Measurements from ENCODE around the gene AK3.

Gene AK3

GRCh38 chr9:4691795-4692194, 49.2 kb downstream of the AK3 start:
- Histone ChIP-seq H3K36me3 (ENCODE audit: control insufficient read depth, insufficient read depth, low read length) (no peaks in the 10 kb centered on the region), H3K9me3 (ENCODE audit: control insufficient read depth, insufficient read depth, low read length) (no peaks in the 10 kb centered on the region), H3K4me1 (ENCODE audit: control insufficient read depth, insufficient read depth, low read length) (no peaks in the 10 kb centered on the region), H3K4me3 (ENCODE audit: low read depth, low read length) (no peak overlapping the region), H3K9ac (ENCODE audit: low read depth, low read length) (no peak overlapping the region), H3K27me3 (ENCODE audit: control insufficient read depth, insufficient read depth, low read length) (no peaks in the 10 kb centered on the region)

DNA sequence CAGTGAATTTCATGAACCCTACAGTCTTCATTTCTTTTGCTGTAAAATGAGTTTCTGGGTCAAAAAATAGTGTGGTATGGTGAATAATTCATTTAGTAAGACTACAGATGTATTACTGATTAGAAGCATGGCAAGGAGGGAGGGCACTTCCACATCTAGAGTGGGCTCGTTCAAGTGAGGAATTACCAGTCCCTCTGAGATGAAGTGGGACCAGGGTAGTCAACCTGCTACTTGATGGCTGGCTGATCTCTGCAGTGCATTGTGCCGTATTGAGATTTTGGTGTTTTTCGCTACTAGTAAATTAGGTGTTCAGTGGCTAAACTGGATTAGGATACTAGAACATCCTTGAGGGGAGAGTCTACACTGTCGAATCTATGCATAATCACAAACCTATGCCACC, 50.9 kb downstream of the AK3 start:
- H3K4me1 ChIP-seq (ENCODE audit: control insufficient read depth, insufficient read depth, low read length) = no peaks in the 10 kb centered on the region
- no peak overlapping the region for H3K9ac ChIP-seq (ENCODE audit: low read depth, low read length)
- no peaks in the 10 kb centered on the region for H3K27me3 ChIP-seq (ENCODE audit: control insufficient read depth, insufficient read depth, low read length)
- H3K9me3 ChIP-seq (ENCODE audit: control insufficient read depth, insufficient read depth, low read length) = no peaks in the 10 kb centered on the region
- H3K36me3 ChIP-seq (ENCODE audit: control insufficient read depth, insufficient read depth, low read length) = no peaks in the 10 kb centered on the region
- H3K4me3 ChIP-seq (ENCODE audit: low read depth, low read length) = no peak overlapping the region

DNA sequence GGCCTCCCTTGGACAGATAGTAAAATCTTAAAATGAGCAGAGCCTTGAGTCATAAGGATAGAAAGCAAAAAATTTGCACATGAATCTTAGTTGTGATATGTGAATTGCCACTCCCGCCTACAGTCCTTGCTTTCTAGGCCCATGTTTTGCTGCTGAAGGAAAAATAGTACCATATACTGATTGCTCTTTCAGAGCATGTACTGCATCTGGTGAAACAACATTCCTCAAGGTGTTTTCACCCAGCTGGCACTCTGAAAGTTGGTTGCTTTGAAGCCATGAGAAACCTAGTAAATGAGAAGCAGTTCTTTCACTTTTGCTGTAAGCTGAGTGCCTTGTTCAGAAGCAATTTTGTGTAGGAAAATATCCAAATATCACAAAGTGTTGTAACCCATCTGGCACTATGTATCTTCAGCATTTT, 51.3 kb downstream of the AK3 start:
- Histone ChIP-seq H3K4me1 (ENCODE audit: control insufficient read depth, insufficient read depth, low read length) (no peaks in the 10 kb centered on the region), H3K9me3 (ENCODE audit: control insufficient read depth, insufficient read depth, low read length) (no peaks in the 10 kb centered on the region), H3K4me3 (ENCODE audit: low read depth, low read length) (no peak overlapping the region), H3K27me3 (ENCODE audit: control insufficient read depth, insufficient read depth, low read length) (no peaks in the 10 kb centered on the region), H3K9ac (ENCODE audit: low read depth, low read length) (no peak overlapping the region), H3K36me3 (ENCODE audit: control insufficient read depth, insufficient read depth, low read length) (no peaks in the 10 kb centered on the region)

- Histone ChIP-seq H3K9me3 (ENCODE audit: control insufficient read depth, insufficient read depth, low read length) (no peaks in the 10 kb centered on the region), H3K4me1 (ENCODE audit: control insufficient read depth, insufficient read depth, low read length) (no peaks in the 10 kb centered on the region), H3K36me3 (ENCODE audit: control insufficient read depth, insufficient read depth, low read length) (no peaks in the 10 kb centered on the region), H3K9ac (ENCODE audit: low read depth, low read length) (no peak overlapping the region), H3K4me3 (ENCODE audit: low read depth, low read length) (no peak overlapping the region), H3K27me3 (ENCODE audit: control insufficient read depth, insufficient read depth, low read length) (no peaks in the 10 kb centered on the region)
These were observed 52.0 kb downstream of the AK3 start for GRCh38 chr9:4689021-4689420.

- no peaks in the 10 kb centered on the region for H3K27me3 ChIP-seq (ENCODE audit: control insufficient read depth, insufficient read depth, low read length)
- H3K9me3 ChIP-seq (ENCODE audit: control insufficient read depth, insufficient read depth, low read length) = no peaks in the 10 kb centered on the region
- no peaks in the 10 kb centered on the region for H3K36me3 ChIP-seq (ENCODE audit: control insufficient read depth, insufficient read depth, low read length)
- H3K9ac ChIP-seq (ENCODE audit: low read depth, low read length) = no peak overlapping the region
- no peaks in the 10 kb centered on the region for H3K4me1 ChIP-seq (ENCODE audit: control insufficient read depth, insufficient read depth, low read length)
- H3K4me3 ChIP-seq (ENCODE audit: low read depth, low read length) = no peak overlapping the region
These were observed 54.4 kb downstream of the AK3 start for GRCh38 chr9:4686584-4686983.

- Histone ChIP-seq H3K9me3 (ENCODE audit: control insufficient read depth, insufficient read depth, low read length) (no peaks in the 10 kb centered on the region), H3K27me3 (ENCODE audit: control insufficient read depth, insufficient read depth, low read length) (no peaks in the 10 kb centered on the region), H3K9ac (ENCODE audit: low read depth, low read length) (no peak overlapping the region), H3K36me3 (ENCODE audit: control insufficient read depth, insufficient read depth, low read length) (no peaks in the 10 kb centered on the region), H3K4me1 (ENCODE audit: control insufficient read depth, insufficient read depth, low read length) (no peaks in the 10 kb centered on the region), H3K4me3 (ENCODE audit: low read depth, low read length) (no peak overlapping the region)
These were observed 54.9 kb downstream of the AK3 start for GRCh38 chr9:4686112-4686511.

GRCh38 chr9:4684820-4685219, 56.2 kb downstream of the AK3 start:
- Histone ChIP-seq H3K9ac (ENCODE audit: low read depth, low read length) (no peak overlapping the region), H3K9me3 (ENCODE audit: control insufficient read depth, insufficient read depth, low read length) (no peaks in the 10 kb centered on the region), H3K4me3 (ENCODE audit: low read depth, low read length) (no peak overlapping the region), H3K36me3 (ENCODE audit: control insufficient read depth, insufficient read depth, low read length) (no peaks in the 10 kb centered on the region), H3K4me1 (ENCODE audit: control insufficient read depth, insufficient read depth, low read length) (no peaks in the 10 kb centered on the region), H3K27me3 (ENCODE audit: control insufficient read depth, insufficient read depth, low read length) (no peaks in the 10 kb centered on the region)

DNA sequence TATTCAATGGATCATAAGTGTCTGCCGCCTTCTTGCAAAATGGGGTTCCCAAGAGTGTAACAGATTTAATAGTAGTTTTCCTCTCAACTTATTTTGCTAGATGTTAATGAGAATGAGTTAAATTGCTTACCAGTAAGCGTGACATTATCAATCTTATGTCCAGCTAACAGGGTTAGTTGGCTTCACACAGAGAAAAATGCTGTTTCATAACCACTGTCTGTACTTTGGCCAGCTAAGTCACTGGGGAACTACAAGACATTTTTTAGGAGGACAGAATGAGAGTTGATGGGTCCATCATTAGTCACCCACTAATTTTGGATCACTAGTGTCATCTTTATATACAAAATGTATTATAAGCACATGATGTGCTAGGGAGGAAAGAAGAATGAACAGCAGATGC, 60.3 kb downstream of the AK3 start:
- H3K4me3 ChIP-seq (ENCODE audit: low read depth, low read length) = peak overlapping the region; percentile 75
- H3K27me3 ChIP-seq (ENCODE audit: control insufficient read depth, insufficient read depth, low read length) = no peaks in the 10 kb centered on the region
- H3K4me1 ChIP-seq (ENCODE audit: control insufficient read depth, insufficient read depth, low read length) = peaks cover 10% of the 10 kb centered on the region
- no peaks in the 10 kb centered on the region for H3K36me3 ChIP-seq (ENCODE audit: control insufficient read depth, insufficient read depth, low read length)
- no peak overlapping the region for H3K9ac ChIP-seq (ENCODE audit: low read depth, low read length)
- no peaks in the 10 kb centered on the region for H3K9me3 ChIP-seq (ENCODE audit: control insufficient read depth, insufficient read depth, low read length)

- Histone ChIP-seq H3K27me3 (ENCODE audit: control insufficient read depth, insufficient read depth, low read length) (no peaks in the 10 kb centered on the region), H3K9me3 (ENCODE audit: control insufficient read depth, insufficient read depth, low read length) (no peaks in the 10 kb centered on the region), H3K4me3 (ENCODE audit: low read depth, low read length) (peak overlapping the region; percentile 75), H3K9ac (ENCODE audit: low read depth, low read length) (peak overlapping the region; percentile 76), H3K36me3 (ENCODE audit: control insufficient read depth, insufficient read depth, low read length) (no peaks in the 10 kb centered on the region), H3K4me1 (ENCODE audit: control insufficient read depth, insufficient read depth, low read length) (peaks cover 10% of the 10 kb centered on the region)
These were observed 60.9 kb downstream of the AK3 start for GRCh38 chr9:4680173-4680525.

GRCh38 chr9:4679268-4680172, 61.5 kb downstream of the AK3 start, which contains the start of gene CDC37L1:
Gene CDC37L1, plus strand, starts transcription at chr9:4679569. Its CDS starts 199 bp downstream, at chr9:4679768.
- H3K27me3 ChIP-seq (ENCODE audit: control insufficient read depth, insufficient read depth, low read length) = no peaks in the 10 kb centered on the region
- peaks cover 10% of the 10 kb centered on the region for H3K4me1 ChIP-seq (ENCODE audit: control insufficient read depth, insufficient read depth, low read length)

DNA sequence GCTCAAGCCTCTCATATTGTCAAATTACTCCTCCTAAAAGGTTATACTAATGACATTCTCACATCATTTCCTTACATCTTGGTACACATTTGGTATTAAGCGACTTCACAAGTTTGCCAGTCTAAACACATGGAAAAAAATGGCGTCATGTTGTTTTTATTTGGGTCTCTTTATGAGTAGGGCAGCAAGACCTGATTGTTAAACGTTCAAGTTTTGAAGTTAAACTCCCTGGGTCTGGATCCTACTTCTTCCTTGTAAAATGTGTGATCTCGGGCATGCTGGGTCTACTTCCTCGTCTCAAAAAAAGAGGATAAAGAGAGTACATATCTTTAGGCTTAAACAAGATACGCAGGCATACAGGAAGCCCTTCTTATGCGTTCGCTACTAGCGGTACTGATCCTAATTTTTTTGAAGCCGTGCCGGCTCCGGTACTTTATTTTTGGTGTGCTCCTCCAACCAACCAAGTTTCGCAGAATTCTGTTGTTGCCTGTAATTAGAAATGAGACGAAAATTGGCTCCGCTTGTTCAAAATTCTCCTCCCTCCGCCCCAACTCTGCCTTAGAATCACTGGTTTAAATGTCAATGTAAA, 62.2 kb downstream of the AK3 start:
- Histone ChIP-seq H3K27me3 (ENCODE audit: control insufficient read depth, insufficient read depth, low read length) (no peaks in the 10 kb centered on the region), H3K36me3 (ENCODE audit: control insufficient read depth, insufficient read depth, low read length) (no peaks in the 10 kb centered on the region), H3K4me1 (ENCODE audit: control insufficient read depth, insufficient read depth, low read length) (peaks cover 10% of the 10 kb centered on the region), H3K4me3 (ENCODE audit: low read depth, low read length) (peak overlapping the region; percentile 75), H3K9ac (ENCODE audit: low read depth, low read length) (peak overlapping the region; percentile 96), H3K9me3 (ENCODE audit: control insufficient read depth, insufficient read depth, low read length) (no peaks in the 10 kb centered on the region)

More at GRCh38 chr9:4679268-4680172, 61.5 kb downstream of the AK3 start, which contains the start of gene CDC37L1:
- Histone ChIP-seq H3K9ac (ENCODE audit: low read depth, low read length) (peak within 1 kb of the TSS; percentile 96), H3K4me3 (ENCODE audit: low read depth, low read length) (peak within 1 kb of the TSS; percentile 75), H3K9me3 (ENCODE audit: control insufficient read depth, insufficient read depth, low read length) (no peaks in the 10 kb centered on the region), H3K36me3 (ENCODE audit: control insufficient read depth, insufficient read depth, low read length) (no peaks in the 10 kb centered on the region)

- Histone ChIP-seq H3K9ac (ENCODE audit: low read depth, low read length) (no peak overlapping the region), H3K4me1 (ENCODE audit: control insufficient read depth, insufficient read depth, low read length) (peaks cover 10% of the 10 kb centered on the region), H3K27me3 (ENCODE audit: control insufficient read depth, insufficient read depth, low read length) (no peaks in the 10 kb centered on the region), H3K36me3 (ENCODE audit: control insufficient read depth, insufficient read depth, low read length) (no peaks in the 10 kb centered on the region), H3K4me3 (ENCODE audit: low read depth, low read length) (no peak overlapping the region), H3K9me3 (ENCODE audit: control insufficient read depth, insufficient read depth, low read length) (no peaks in the 10 kb centered on the region)
These were observed 63.6 kb downstream of the AK3 start for GRCh38 chr9:4677392-4677791.
